HAP-1 (cell line): ENCODE data around the gene CYP8B1.

Source experiments
- DNase-seq, 2 experiments: peaks; one replicate each; pipeline ENCODE4 v3.0.0-alpha.2; 2016 to 2020; ENCODE audit warnings: low spot score in 2 of 2
- H3K27me3 ChIP-seq: fragments of 250-450 bp; sonication (Bioruptor Pico); 2 replicates; pipeline ENCODE4 v1.5.1; 2020; ENCODE audit warnings: low read depth, mild to moderate bottlenecking, moderate library complexity
- H3K36me3 ChIP-seq: fragments of 250-450 bp; sonication (Bioruptor Pico); replicated peaks from 2 replicates; pipeline ENCODE4 v1.5.1; 2020; ENCODE audit warnings: mild to moderate bottlenecking
- H3K4me1 ChIP-seq: fragments of 250-450 bp; sonication (Bioruptor Pico); 2 replicates; pipeline ENCODE4 v1.5.1; 2020; ENCODE audit warnings: mild to moderate bottlenecking
- H3K4me3 ChIP-seq: fragments of 250-450 bp; sonication (Bioruptor Pico); 2 replicates; pipeline ENCODE4 v1.5.1; 2020; ENCODE audit warnings: mild to moderate bottlenecking, moderate library complexity
- H3K9me3 ChIP-seq: fragments of 250-450 bp; sonication (Bioruptor Pico); 2 replicates; pipeline ENCODE4 v1.5.1; 2020; ENCODE audit warnings: mild to moderate bottlenecking, moderate library complexity
- in situ Hi-C: fragments of 300-500 bp; cut with MboI; formaldehyde crosslinking; loops from 3 replicates; pipeline ENCODE4 v1.14.3; 2020; ENCODE audit warnings: low sequenced_read_pairs, inconsistent platforms, mixed read lengths

The CYP8B1 gene

GRCh38 chr3:42875325-42876151, at the start of gene CYP8B1:
TSS of gene CYP8B1 (minus strand) at chr3:42875879. CDS start at chr3:42875816, 63 bp downstream.
- Histone ChIP-seq H3K4me1 (peaks cover under 1% of the 10 kb centered on the region; the same call in 1 of the 2 replicates), H3K4me3 (no peak within 1 kb of the TSS), H3K27me3 (peaks cover 20% of the 10 kb centered on the region; the same call in 1 of the 2 replicates), H3K36me3 (no peaks in the 10 kb centered on the region), H3K9me3 (no peaks in the 10 kb centered on the region)
- in situ Hi-C loops: no loop called here
- no peak for DNase-seq

GRCh38 chr3:42923606-42924005, 47.9 kb upstream of the CYP8B1 start:
- Histone ChIP-seq H3K4me1 (no peaks in the 10 kb centered on the region), H3K27me3 (no peaks in the 10 kb centered on the region), H3K36me3 (no peaks in the 10 kb centered on the region), H3K9me3 (no peaks in the 10 kb centered on the region), H3K4me3 (no peak overlapping the region)
- DNase-seq: no peak
- in situ Hi-C loops: no loop called here

GRCh38 chr3:42914771-42915515, 39.3 kb upstream of the CYP8B1 start:
- no peak for DNase-seq
- H3K27me3 ChIP-seq: no peaks in the 10 kb centered on the region
- in situ Hi-C loops: no loop called here

GRCh38 chr3:42911551-42911950, 35.9 kb upstream of the CYP8B1 start:
- no peak overlapping the region for H3K4me3 ChIP-seq
- no peaks in the 10 kb centered on the region for H3K4me1 ChIP-seq
- H3K36me3 ChIP-seq: no peaks in the 10 kb centered on the region
- in situ Hi-C loops: no loop called here
- H3K27me3 ChIP-seq: no peaks in the 10 kb centered on the region
- no peak for DNase-seq
- H3K9me3 ChIP-seq: 0 out of 2 replicates have a peak, but pooled peaks cover 5% of the 10 kb centered on the region

More at GRCh38 chr3:42914771-42915515, 39.3 kb upstream of the CYP8B1 start:
- H3K4me1 ChIP-seq: no peaks in the 10 kb centered on the region
- no peak overlapping the region for H3K4me3 ChIP-seq
- no peaks in the 10 kb centered on the region for H3K36me3 ChIP-seq
- 0 out of 2 replicates have a peak, but pooled peaks cover 5% of the 10 kb centered on the region for H3K9me3 ChIP-seq

GRCh38 chr3:42908675-42909074, 33.0 kb upstream of the CYP8B1 start:
- in situ Hi-C loops: no loop called here
- H3K9me3 ChIP-seq: no peaks in the 10 kb centered on the region
- DNase-seq: no peak
- no peaks in the 10 kb centered on the region for H3K4me1 ChIP-seq
- no peaks in the 10 kb centered on the region for H3K36me3 ChIP-seq
- no peak overlapping the region for H3K4me3 ChIP-seq
- 0 out of 2 replicates have a peak, but pooled peaks cover 2% of the 10 kb centered on the region for H3K27me3 ChIP-seq

GRCh38 chr3:42906848-42907183, 31.1 kb upstream of the CYP8B1 start:
- no peaks in the 10 kb centered on the region for H3K9me3 ChIP-seq
- no peak for DNase-seq
- in situ Hi-C loops: no loop called here
- 0 out of 2 replicates have a peak, but pooled peaks cover 5% of the 10 kb centered on the region for H3K27me3 ChIP-seq
- no peaks in the 10 kb centered on the region for H3K4me1 ChIP-seq
- H3K36me3 ChIP-seq: no peaks in the 10 kb centered on the region
- H3K4me3 ChIP-seq: no peak overlapping the region

- H3K36me3 ChIP-seq: no peaks in the 10 kb centered on the region
- H3K9me3 ChIP-seq: no peaks in the 10 kb centered on the region
- no peak for DNase-seq
- no peaks in the 10 kb centered on the region for H3K4me1 ChIP-seq
- H3K4me3 ChIP-seq: no peak within 1 kb of the TSS
- in situ Hi-C loops: no loop called here
- H3K27me3 ChIP-seq: 0 out of 2 replicates have a peak, but pooled peaks cover 5% of the 10 kb centered on the region
These were observed 30.6 kb upstream of the CYP8B1 start, which contains the start of gene ZNF662 for GRCh38 chr3:42906070-42906847. TSS of gene ZNF662 (plus strand) at chr3:42906142. CDS start at chr3:42908115, 1,973 bp downstream.

- Histone ChIP-seq H3K27me3 (0 out of 2 replicates have a peak, but pooled peaks cover 5% of the 10 kb centered on the region), H3K36me3 (no peaks in the 10 kb centered on the region), H3K4me1 (no peaks in the 10 kb centered on the region), H3K4me3 (no peak overlapping the region), H3K9me3 (no peaks in the 10 kb centered on the region)
- in situ Hi-C loops: no loop called here
- DNase-seq: no peak
These were observed 30.0 kb upstream of the CYP8B1 start for GRCh38 chr3:42905740-42906069.

- Histone ChIP-seq H3K27me3 (0 out of 2 replicates have a peak, but pooled peaks cover 5% of the 10 kb centered on the region), H3K9me3 (no peaks in the 10 kb centered on the region), H3K4me3 (no peak overlapping the region), H3K36me3 (no peaks in the 10 kb centered on the region), H3K4me1 (no peaks in the 10 kb centered on the region)
- in situ Hi-C loops: no loop called here
- DNase-seq: no peak
These were observed 28.4 kb upstream of the CYP8B1 start for GRCh38 chr3:42904076-42904475.

- DNase-seq: no peak
- H3K4me3 ChIP-seq: no peak overlapping the region
- H3K9me3 ChIP-seq: no peaks in the 10 kb centered on the region
- no peaks in the 10 kb centered on the region for H3K36me3 ChIP-seq
- 0 out of 2 replicates have a peak, but pooled peaks cover 5% of the 10 kb centered on the region for H3K27me3 ChIP-seq
- in situ Hi-C loops: no loop called here
- no peaks in the 10 kb centered on the region for H3K4me1 ChIP-seq
These were observed 26.6 kb upstream of the CYP8B1 start for GRCh38 chr3:42902257-42902656.

GRCh38 chr3:42901073-42901415, 25.4 kb upstream of the CYP8B1 start:
- Histone ChIP-seq H3K9me3 (no peaks in the 10 kb centered on the region), H3K36me3 (no peaks in the 10 kb centered on the region), H3K27me3 (0 out of 2 replicates have a peak, but pooled peaks cover 5% of the 10 kb centered on the region), H3K4me3 (no peak overlapping the region), H3K4me1 (no peaks in the 10 kb centered on the region)
- DNase-seq: no peak
- in situ Hi-C loops: no loop called here

- Histone ChIP-seq H3K27me3 (0 out of 2 replicates have a peak, but pooled peaks cover 5% of the 10 kb centered on the region), H3K4me3 (no peak overlapping the region), H3K4me1 (no peaks in the 10 kb centered on the region), H3K36me3 (no peaks in the 10 kb centered on the region), H3K9me3 (no peaks in the 10 kb centered on the region)
- in situ Hi-C loops: no loop called here
- no peak for DNase-seq
These were observed 24.8 kb upstream of the CYP8B1 start for GRCh38 chr3:42900226-42901072.
